SK-N-SH treated with all-trans-retinoic acid at 6 μM for 48 hours (cell line): Measurements from ENCODE around the gene MRPS18A.

Source experiments
- ARNTL ChIP-seq: fragments of 450-650 bp; formaldehyde crosslinking; IDR thresholded peaks from 2 replicates; pipeline ENCODE4 v1.5.0; 2020; ENCODE audit warnings: low read depth, mild to moderate bottlenecking, moderate library complexity, borderline replicate concordance
- BACH2 ChIP-seq: fragments of 250-450 bp; sonication (Bioruptor Pico); IDR thresholded peaks from 2 replicates; pipeline ENCODE4 v1.9.0; 2021; ENCODE audit warnings: mild to moderate bottlenecking, borderline replicate concordance
- CREB5 ChIP-seq: fragments of 250-450 bp; sonication (Bioruptor Pico); IDR thresholded peaks from 2 replicates; pipeline ENCODE4 v1.5.1; 2020; ENCODE audit warnings: low read depth, mild to moderate bottlenecking, moderate library complexity
- ESRRG ChIP-seq: fragments of 250-450 bp; sonication (Bioruptor Pico); IDR thresholded peaks from 2 replicates; pipeline ENCODE4 v1.6.1; 2021; ENCODE audit warnings: mild to moderate bottlenecking
- ISL1 ChIP-seq: fragments of 250-450 bp; sonication (Bioruptor Pico); IDR thresholded peaks from 2 replicates; pipeline ENCODE4 v2.1.2; 2022; ENCODE audit warnings: mild to moderate bottlenecking, moderate library complexity
- ZFP3 ChIP-seq: fragments of 250-450 bp; sonication (Bioruptor Pico); IDR thresholded peaks from 2 replicates; pipeline ENCODE4 v1.5.0; 2020; ENCODE audit warnings: mild to moderate bottlenecking, moderate library complexity
- ZNF565 ChIP-seq: fragments of 450-650 bp; formaldehyde crosslinking; conservative IDR thresholded peaks from 2 replicates; pipeline ENCODE4 v1.5.0; 2020; ENCODE audit warnings: low read depth, mild to moderate bottlenecking, moderate library complexity
- TF ChIP-seq, protein P1 (sequence below): fragments of 250-450 bp; sonication (Bioruptor Pico); IDR thresholded peaks from 2 replicates; pipeline ENCODE4 v1.8.0; 2020; ENCODE audit warnings: mild to moderate bottlenecking, moderate library complexity, borderline replicate concordance

DNA sequence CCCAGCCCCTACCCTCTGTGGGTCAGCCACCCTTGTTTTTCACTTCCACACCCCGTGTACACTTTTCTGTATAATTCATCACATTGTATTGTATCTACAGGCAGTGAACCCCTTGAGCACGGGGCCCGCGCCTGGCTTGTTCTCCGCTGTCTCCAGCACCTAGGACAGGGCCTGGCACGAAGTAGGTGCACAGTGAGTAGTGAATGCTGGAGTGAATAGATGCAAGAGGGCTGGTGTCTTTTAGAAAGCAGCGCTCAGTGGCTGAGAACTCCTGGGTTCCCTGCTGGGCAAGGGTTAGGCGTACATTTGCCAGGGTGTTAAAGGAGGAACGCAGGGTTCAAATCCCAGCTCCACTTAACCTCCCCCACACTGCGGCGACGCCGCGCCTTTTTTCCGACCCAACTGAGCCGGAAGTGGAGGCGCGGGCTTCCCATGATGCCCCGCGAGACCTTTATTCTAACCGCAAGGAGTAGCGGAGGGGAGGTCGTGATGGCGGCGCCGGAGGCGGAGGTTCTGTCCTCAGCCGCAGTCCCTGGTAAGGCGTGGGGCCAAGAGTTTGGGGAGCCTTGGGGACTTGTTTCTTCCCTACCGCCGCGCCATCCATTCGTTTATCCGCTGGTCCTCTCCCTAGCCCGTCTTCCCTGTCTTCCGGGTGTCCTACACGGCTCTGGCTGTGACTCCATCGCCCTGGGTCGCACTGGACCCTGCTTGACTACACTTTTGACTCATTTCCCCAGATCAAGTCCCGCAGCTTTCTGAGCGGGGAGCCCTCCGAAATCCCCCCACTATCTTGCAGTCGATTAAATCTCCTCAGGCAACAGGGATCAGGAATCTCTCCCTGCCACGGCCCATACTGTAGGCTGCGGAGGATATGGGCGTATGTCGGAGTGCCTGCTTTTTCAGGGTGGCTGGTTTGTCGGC, 51.9 kb downstream of the MRPS18A start, which contains the start of gene MAD2L1BP:
- no peak for TF ChIP-seq ARNTL (CRISPR knock-in tag)
- TF ChIP-seq ESRRG (CRISPR knock-in tag), result no peak
- TF ChIP-seq ZNF565 (CRISPR knock-in tag), result no peak
- TF ChIP-seq ISL1, result no peak
- no peak for TF ChIP-seq CREB5 (CRISPR knock-in tag)
- TF ChIP-seq, protein P1, sequence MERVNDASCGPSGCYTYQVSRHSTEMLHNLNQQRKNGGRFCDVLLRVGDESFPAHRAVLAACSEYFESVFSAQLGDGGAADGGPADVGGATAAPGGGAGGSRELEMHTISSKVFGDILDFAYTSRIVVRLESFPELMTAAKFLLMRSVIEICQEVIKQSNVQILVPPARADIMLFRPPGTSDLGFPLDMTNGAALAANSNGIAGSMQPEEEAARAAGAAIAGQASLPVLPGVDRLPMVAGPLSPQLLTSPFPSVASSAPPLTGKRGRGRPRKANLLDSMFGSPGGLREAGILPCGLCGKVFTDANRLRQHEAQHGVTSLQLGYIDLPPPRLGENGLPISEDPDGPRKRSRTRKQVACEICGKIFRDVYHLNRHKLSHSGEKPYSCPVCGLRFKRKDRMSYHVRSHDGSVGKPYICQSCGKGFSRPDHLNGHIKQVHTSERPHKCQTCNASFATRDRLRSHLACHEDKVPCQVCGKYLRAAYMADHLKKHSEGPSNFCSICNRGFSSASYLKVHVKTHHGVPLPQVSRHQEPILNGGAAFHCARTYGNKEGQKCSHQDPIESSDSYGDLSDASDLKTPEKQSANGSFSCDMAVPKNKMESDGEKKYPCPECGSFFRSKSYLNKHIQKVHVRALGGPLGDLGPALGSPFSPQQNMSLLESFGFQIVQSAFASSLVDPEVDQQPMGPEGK, result no peak
- TF ChIP-seq ZFP3, result no peak
- no peak for TF ChIP-seq BACH2 (CRISPR knock-in tag)
